Measurements from ENCODE around the gene KCTD10. TPM values are rescaled to one million over a fixed set of nuclear protein-coding genes. Genes with fewer than 3 reads are reported as not detected.
"Not testable (repeated sequence)": the region's sequence is repeated elsewhere in the genome, so short reads cannot be mapped to it uniquely, and the experiment has no call there.

The KCTD10 gene
- total RNA-seq, 2 experiments from 2014 or later: 37.4 to 38.2 TPM

DNA sequence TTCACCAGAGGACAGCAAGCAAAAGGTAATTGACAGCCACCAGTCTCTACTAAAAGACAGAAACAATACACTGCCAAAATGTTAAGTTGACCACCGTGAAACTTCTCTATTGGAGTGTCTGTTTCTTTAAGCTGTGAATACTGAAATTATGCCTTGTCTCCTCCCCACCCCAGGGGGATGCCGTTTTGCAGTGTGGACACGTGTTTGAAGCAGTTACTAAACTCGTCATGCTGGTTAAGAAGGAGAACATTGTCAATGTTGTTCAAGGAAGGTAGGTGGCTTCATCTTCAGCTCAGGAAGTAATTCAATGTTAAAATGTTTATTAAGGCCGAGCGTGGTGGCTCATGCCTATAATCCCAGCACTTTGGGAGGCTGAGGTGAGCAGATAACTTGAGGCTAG lies 32.8 kb downstream of the KCTD10 start:
- Mint-ChIP-seq H3K27me3 (no peaks in the 10 kb centered on the region), H3K9me3 (no peaks in the 10 kb centered on the region), H3K36me3 (ENCODE audit: low read depth) (peaks cover 3% of the 10 kb centered on the region), H3K27ac (no peak overlapping the region), H3K4me3 (no peak overlapping the region), H3K4me1 (ENCODE audit: low read depth) (no peaks in the 10 kb centered on the region)
- ChIA-PET POLR2A (no interaction called here), CTCF (interaction anchor here (1.4 to 3.1 kb wide), 2 partner anchors 11 to 16 kb away, joined by 4 to 20 read pairs; no protein-coding TSS in a partner anchor)
- no peak for ATAC-seq
- no peak for TF ChIP-seq CTCF (IDR thresholded peaks at IDR 0.05)
- intact Hi-C loops (cut with micrococcal nuclease): no loop called here
- no peak for DNase-seq

DNA sequence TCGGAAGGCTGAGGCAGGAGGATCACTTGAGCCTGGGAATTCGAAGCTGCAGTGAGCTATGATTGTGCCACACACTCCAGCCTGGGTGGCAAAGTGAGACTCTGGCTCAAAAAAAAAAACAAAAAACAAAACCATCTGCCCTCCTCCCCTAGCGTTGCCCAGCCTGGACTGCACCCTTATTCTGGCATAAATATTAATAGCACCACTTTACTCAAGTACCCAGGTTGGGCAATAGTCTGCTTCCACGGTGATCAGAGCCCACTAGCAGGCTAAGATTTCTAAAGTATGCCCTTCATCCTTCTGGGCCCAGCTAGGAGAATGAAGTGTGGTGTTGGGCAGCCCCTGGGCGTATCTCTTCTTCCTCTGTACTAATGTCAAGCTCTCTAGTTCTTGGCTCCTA lies 33.3 kb downstream of the KCTD10 start:
- CTCF ChIA-PET: interaction anchor here (0.8 to 3.1 kb wide), 3 partner anchors 10 to 50 kb away, joined by 4 to 20 read pairs (median 4); no protein-coding TSS in a partner anchor
- DNase-seq (no peak), ATAC-seq (no peak)
- intact Hi-C loops (cut with micrococcal nuclease): no loop called here
- H3K4me1 Mint-ChIP-seq (ENCODE audit: low read depth): no peaks in the 10 kb centered on the region
- H3K9me3 Mint-ChIP-seq: no peaks in the 10 kb centered on the region
- no peak overlapping the region for H3K27ac Mint-ChIP-seq
- no peak overlapping the region for H3K4me3 Mint-ChIP-seq
- peaks cover 3% of the 10 kb centered on the region for H3K36me3 Mint-ChIP-seq (ENCODE audit: low read depth)
- no peak for TF ChIP-seq CTCF (IDR thresholded peaks at IDR 0.05)
- POLR2A ChIA-PET: no interaction called here
- H3K27me3 Mint-ChIP-seq: no peaks in the 10 kb centered on the region

GRCh38 chr12:109440851-109441490 lies 36.1 kb downstream of the KCTD10 start:
- DNase-seq (no peak), ATAC-seq (no peak)
- H3K4me1 Mint-ChIP-seq (ENCODE audit: low read depth): no peaks in the 10 kb centered on the region
- H3K4me3 Mint-ChIP-seq: no peak overlapping the region
- no peak for TF ChIP-seq CTCF (IDR thresholded peaks at IDR 0.05)
- H3K27ac Mint-ChIP-seq: no peak overlapping the region
- POLR2A ChIA-PET: no interaction called here
- no peaks in the 10 kb centered on the region for H3K9me3 Mint-ChIP-seq
- no peaks in the 10 kb centered on the region for H3K27me3 Mint-ChIP-seq
- intact Hi-C loops (cut with micrococcal nuclease): no loop called here
- no peaks in the 10 kb centered on the region for H3K36me3 Mint-ChIP-seq (ENCODE audit: low read depth)
- CTCF ChIA-PET: no interaction called here

GRCh38 chr12:109439951-109440350 lies 37.1 kb downstream of the KCTD10 start:
- H3K4me3 Mint-ChIP-seq; intact Hi-C loops (cut with micrococcal nuclease); POLR2A ChIA-PET; DNase-seq; H3K9me3 Mint-ChIP-seq; ATAC-seq; H3K27me3 Mint-ChIP-seq; H3K4me1 Mint-ChIP-seq (ENCODE audit: low read depth); CTCF ChIA-PET; H3K36me3 Mint-ChIP-seq (ENCODE audit: low read depth); H3K27ac Mint-ChIP-seq: not testable (repeated sequence)

GRCh38 chr12:109439181-109439580 lies 37.9 kb downstream of the KCTD10 start:
- Mint-ChIP-seq H3K27ac (no peak overlapping the region), H3K36me3 (ENCODE audit: low read depth) (no peaks in the 10 kb centered on the region), H3K4me3 (no peak overlapping the region), H3K27me3 (no peaks in the 10 kb centered on the region), H3K4me1 (ENCODE audit: low read depth) (no peaks in the 10 kb centered on the region), H3K9me3 (no peaks in the 10 kb centered on the region)
- ATAC-seq (no peak), DNase-seq (no peak)
- POLR2A ChIA-PET: no interaction called here
- TF ChIP-seq CTCF (IDR thresholded peaks at IDR 0.05): no peak
- intact Hi-C loops (cut with micrococcal nuclease): no loop called here
- CTCF ChIA-PET: interaction anchor here (2.7 kb wide), 1 partner anchor 11 kb away, joined by 12 read pairs; no protein-coding TSS in a partner anchor

All from activated CD8-positive, alpha-beta T cell treated with anti-CD3 and anti-CD28 coated beads for 36 hours (primary cell).